PC-3 (cell line): ENCODE measurements around the gene NEDD4L.

Source experiments
- CTCF ChIP-seq: fragments of 300-600 bp; sonication (generic); conservative IDR thresholded peaks from 2 replicates; pipeline ENCODE4 v1.5.1; 2017; ENCODE audit warnings: antibody characterized with exemption, low read depth, mild to moderate bottlenecking, low read length
- EZH2 ChIP-seq: fragments of 300-600 bp; sonication (generic); IDR thresholded peaks from one replicate; pipeline ENCODE4 v1.6.1; 2017; ENCODE audit warnings: antibody characterized with exemption, mild to moderate bottlenecking, low read length; ENCODE audit not compliant: unreplicated experiment
- EZH2phosphoT487 ChIP-seq: fragments of 300-600 bp; sonication (generic); IDR thresholded peaks from 2 replicates; pipeline ENCODE4 v1.6.1; 2018; ENCODE audit warnings: mild to moderate bottlenecking, antibody characterized with exemption, low read length, borderline replicate concordance

- TF ChIP-seq CTCF = no peak
- TF ChIP-seq EZH2 = no peak
- no peak for TF ChIP-seq EZH2phosphoT487
Observed at GRCh38 chr18:58109256-58109655, 65.2 kb downstream of the NEDD4L start.
